NK-92 (cell line): Measurements from ENCODE around the gene CAPN8.

Experiments
- DNase-seq: peaks from one replicate; lab custom pipeline; 2025; ENCODE audit not compliant: unreplicated experiment; lab: John Stamatoyannopoulos, UW

The CAPN8 gene

DNA sequence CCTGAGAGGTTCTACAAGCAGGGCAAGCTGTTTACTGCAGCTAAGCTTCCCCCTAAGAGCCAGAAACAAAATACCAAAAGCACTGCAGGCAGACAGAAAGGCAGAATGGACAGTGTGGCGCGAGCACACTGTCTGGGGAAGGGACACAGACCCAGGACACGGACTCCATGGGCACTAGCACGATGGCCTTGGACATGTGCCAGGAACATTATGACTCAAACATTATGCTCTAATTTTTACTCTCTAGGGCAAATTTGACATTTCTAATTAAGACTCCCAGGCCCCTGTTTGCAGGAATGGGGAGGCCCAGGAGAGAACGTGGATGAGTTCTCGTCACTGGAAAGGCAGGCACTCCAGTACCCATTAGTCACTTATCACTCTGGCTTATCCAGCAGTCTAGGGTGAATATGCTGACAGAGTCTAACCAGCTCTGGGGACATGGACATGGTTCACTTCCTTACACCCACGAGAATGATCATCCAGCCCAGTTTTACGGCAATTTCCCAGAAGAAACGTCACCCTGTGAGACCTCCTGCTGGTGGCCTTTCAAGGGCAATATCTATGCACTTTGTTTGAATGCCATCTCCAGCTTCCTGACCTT lies 45.1 kb downstream of the CAPN8 start:
- DNase-seq = no peak

DNA sequence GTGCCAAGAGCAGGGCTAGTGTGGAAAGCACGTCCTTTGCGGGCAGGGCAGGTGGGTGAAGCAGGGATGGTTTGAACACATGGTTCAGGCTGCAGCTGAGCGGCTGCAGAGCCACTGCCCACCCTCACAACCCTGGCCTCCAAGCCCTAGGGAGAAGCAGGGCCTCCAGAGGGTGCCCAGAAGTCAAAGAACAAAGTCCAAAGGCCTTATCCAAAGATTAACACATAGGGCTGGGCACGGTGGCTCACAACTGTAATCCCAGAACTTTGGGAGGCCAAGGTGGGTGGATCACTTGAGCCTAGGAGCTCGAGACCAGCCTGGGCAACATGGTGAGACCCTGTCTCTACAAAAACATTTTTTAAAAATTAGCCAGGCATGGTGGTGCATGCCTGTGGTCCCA lies 46.8 kb downstream of the CAPN8 start:
- no peak for DNase-seq

DNA sequence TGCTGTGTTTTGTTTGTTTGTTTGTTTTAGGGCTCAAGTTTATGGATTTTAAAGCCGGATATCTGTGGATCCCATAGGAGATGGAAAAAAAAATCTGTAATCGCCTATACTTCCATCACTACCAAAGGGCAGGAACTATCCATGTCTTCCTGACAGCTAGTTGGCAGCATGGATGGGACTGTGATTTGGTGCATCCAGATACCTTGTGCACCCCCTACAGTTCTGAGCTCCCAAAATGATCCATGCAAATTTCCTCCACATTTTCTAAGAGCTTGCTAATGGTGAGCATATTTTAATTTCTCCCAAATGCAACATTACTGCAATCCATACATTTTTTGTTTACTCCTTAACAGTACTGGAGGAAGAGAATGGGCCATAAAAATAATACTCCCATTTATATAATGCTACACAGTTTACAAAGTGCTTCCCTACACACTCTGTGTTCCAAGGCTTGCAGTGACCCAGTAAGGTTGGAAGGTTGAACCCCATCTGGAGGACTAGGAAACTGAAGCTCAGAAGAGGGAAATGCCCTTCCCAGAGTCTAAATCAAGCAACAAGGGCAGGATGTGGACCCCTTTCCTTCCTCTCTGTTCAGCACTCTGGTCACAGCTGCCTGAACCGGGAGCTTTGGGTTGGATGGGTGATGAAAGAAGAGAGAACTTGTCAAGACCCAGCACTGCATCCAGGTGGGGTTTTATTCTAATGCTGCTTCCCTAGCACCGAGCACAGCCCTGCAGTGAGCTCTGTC lies 48.0 kb downstream of the CAPN8 start:
- DNase-seq = no peak

DNA sequence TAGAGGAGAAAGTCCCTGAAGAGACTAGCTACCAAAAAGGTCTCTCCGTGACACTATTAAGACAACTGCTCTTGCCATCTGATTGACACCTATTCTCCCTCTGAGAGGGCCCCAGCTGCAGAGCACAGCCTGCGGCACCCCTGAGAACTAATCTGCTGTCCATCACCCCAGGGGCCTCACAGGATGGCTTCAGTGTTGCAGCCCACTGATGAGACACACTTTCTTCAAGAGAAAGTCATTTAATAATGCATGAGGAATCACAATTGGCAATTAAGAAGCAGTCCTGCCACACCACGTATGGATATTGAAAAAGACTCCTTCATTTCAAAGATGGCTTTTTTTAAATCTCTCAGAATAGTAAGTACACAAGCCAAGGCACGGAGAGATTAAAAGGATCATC lies 48.9 kb downstream of the CAPN8 start:
- DNase-seq = no peak

DNA sequence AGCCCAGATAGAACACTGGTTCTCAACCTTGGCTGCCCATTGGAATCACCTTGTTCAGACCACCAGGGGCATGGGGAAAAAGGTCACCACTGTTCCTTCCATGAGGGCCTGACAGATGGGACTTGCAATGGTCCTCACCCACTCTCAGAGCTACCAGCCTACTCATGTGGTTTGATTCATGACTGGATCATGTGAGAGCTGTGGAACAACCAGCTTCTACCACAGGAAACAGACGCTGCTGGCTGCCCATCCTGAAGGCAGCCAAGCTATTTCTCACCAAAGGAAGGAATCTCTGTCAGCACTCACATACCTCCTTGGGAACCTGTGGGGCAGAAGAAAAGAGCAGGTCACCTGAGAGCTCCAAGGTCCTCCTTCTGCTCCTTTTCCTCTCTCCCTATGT lies 53.6 kb downstream of the CAPN8 start:
- no peak for DNase-seq

DNA sequence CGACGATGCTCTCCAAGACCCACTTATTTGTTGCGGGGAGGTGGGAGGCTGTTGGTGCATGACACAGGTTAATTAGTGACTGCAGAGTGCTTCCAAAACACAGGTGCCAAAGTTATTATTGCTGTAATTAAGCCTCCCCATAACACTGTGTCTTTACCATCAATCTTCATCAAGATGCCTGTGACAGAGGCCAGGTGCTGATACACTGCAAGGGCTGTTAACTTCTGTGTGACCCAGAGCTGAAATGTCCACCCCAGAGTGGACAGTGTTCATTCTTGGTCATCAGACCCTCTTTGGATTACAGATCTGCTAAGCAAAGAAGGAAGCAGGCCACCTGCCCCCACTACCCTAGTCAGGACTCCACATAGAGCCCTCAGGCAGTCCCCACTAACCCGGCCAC lies 55.5 kb downstream of the CAPN8 start:
- DNase-seq = no peak

DNA sequence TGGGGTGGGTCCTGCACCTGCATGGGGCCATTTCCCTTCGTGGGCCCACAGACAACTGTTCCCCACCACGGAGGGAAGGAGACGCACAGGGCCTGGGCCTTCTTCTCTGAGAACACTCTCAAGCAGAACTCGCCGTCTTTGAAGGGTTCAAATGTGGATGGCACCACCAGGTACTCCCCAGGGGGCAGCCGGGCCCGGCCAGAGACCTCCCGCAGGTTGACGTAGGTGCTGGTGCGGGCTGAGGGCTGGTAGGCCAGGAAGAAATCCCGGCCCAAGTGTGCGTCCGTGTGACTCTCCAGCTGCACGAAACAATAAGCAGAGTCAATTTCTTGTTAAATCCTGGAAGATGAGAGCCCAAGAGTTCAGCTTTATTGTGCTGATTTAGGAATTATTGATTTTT lies 56.4 kb downstream of the CAPN8 start:
- DNase-seq = no peak

DNA sequence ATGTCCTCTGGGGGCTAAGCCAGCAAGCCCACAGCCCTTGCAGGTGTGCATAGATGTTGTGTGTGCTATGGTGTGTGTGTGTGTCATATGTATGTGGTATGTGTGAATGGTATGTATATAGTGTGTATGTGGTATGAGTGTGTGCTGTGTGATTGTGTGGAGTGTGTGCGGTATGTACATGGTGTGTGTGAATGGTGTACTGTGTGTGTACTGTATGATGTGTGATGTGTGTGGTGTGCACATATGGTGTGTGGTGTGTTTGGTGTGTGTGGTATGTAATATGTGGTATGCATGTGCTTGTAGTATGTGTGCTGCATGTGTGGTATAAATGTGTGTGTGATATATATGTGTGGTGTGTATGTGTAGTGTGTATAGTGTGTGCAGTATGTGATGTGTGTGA lies 107.0 kb downstream of the CAPN8 start:
- DNase-seq = no peak

DNA sequence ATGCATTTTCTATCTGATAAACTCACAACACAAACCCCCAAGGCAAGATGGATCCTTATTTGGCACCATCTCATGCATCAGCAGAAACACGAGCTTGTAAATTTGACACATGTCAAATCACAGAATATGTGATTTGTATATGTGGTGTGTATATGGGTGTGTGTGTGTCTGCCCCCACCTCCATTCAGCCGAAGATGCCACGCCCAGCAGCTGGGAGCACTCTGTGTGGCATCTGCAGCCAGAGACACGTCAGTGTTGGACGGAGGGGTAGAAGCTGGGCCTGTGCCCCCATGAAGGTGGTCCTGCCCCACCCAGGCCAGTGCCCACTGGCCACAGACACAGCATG lies 108.4 kb downstream of the CAPN8 start:
- no peak for DNase-seq

DNA sequence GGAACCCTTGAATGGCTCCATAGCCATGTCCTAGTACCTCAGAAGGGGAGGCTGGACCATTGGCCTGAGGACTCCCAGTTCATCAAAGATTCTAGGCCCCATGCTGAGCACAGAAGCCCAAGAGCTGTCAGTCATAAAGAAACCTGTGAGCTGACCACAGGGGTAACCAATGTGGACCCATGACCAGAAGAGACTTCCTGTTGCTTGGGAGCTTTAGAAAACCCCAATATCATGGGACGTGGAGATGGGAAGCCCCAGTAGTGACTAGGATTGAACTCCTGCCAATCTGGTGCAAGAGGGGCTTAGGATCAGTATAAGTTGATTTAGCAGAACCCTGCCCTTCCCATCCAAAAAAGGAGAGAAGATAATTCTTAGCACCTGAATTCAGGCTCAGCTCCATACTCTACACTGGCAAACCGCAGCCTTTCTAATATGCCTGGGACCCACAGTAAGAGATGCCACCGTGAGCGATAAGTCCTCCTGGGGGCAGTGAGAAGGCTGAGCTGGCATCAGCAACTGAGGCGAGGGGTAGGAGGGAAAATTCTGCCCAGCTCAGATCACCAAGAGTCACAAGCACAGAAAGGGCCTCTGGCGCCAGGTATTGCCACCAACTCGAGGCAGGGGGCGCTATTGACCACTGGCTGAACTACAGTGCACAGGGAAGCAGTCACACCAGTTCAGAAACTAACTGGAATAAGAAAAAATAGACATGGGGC lies 108.9 kb downstream of the CAPN8 start:
- DNase-seq = no peak

DNA sequence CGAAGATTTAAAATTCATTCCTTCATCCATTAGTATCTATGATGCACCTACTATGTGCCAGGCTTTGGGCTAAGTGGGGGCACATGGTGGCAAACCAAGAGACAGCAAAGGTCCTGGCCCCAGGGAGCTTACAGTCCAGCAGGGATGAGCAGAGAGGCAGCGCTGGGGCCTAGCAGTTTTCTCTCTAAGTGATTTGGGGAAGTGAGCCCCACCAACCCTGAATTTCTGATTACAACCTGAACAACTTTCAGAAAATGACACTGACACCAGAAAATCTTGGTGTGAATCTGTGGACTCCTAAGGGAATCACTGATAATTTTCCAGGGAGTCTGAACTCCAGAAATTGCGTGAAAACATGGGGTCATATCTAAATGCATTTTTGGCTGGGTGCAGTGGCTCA lies 111.5 kb downstream of the CAPN8 start:
- no peak for DNase-seq

DNA sequence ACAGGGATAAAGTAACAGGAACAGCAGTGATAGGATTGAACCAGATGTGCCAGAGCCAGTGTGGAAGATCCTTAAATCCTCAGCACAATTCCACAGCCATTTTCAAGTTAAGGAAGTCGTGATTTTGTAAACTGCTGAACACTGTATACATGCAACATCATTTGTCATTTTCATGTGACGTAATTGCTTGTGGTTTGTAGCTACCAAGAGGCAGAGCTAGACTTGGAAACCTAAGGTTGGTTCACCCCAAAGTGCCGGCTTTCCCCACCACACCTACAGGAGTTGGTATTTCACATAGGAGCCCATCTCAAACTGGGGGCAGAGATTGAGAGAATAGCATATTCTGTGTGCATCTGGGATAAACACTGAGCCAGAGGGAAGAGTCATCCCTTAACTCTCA lies 113.9 kb downstream of the CAPN8 start:
- no peak for DNase-seq

DNA sequence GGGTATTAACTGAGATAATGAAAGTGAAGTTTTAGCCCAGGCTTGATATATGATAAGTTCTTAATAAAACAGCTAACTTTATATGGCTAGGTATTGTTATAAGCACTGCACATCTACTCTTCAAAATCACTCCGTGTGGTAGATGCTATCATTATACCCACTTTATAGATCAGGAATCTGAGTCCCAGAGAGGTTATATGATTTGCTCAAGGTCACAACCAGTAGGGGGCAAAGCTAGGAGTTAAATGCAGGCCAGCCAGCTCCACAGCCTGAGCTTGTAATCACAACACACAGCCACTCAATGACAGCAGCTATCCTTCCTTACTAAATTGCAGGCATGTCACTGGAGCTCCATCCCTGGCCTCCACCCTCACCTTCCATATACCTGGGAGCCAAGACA lies 115.8 kb downstream of the CAPN8 start:
- no peak for DNase-seq

DNA sequence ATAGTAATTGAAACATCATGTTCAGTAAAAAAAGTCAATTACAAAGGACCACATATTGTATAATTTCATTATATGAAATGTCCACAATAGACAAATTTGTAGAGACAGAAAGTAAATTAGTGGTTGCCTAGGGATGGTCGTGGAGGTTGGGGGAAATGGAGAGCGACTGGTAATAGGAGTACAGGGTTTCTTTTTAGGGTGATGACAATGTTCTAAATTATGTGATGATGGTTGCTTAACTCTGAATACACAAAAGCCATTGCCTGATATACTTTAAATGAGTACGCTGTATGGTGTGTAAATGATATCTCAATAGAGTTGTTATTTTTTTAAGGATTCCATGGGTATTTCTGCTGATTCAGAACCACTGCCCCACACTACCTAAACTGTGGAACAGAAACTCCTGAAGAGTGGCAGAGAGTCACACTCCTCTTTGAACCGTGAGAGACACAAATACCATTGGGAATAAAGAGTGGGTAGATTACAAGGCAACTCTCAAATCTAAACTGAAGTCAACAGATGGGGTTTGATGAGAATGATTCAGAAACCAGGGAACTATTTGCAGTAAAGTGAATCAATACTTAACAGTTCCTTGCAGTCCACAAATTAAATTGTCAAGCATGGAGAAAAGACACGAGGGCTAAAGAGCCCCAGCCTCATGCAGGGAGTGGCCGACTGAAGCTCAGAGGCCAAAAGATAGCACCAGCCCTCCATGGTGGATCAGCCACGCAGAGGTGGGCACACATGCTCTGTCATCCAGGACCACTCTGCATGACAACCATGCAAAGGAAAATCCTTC lies 118.0 kb downstream of the CAPN8 start:
- DNase-seq = no peak

DNA sequence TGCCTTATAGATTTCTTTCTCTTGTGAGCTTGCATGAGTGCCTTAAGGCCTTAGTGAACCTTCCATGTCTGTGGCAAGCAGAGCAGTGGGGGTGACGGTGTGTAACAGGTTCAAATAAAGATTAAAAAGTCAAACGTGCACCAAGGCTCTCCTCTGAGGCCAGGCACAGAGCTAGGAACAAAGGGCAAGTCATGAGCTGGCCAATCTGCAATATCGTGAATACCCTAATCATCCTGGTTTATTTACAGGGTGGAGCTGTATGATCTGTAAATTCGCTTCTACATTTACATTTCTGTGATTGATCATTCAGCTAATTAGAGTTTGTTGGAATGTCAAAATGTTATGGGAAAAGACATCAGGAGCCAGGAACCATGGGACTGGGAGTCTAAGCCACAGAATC lies 120.2 kb downstream of the CAPN8 start:
- DNase-seq = no peak

DNA sequence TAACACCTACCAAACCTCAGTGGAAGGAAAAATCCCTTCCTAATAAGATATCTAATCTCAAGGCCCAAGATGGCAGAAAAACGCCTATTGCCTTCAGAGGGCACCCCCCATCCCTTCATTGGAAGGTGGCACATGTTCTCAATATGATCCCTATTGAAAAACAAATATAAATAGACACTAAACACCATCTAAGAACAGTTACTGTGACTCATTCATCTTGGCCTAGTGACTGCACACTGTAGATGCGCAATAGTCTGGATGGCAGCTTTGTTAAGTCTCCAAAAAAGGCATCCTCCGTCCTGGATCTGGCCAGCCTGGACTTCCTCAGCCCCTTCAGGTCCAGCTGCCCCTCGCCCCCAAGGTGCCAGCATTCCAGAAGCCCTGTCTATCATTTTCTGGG lies 121.9 kb downstream of the CAPN8 start:
- DNase-seq = no peak

DNA sequence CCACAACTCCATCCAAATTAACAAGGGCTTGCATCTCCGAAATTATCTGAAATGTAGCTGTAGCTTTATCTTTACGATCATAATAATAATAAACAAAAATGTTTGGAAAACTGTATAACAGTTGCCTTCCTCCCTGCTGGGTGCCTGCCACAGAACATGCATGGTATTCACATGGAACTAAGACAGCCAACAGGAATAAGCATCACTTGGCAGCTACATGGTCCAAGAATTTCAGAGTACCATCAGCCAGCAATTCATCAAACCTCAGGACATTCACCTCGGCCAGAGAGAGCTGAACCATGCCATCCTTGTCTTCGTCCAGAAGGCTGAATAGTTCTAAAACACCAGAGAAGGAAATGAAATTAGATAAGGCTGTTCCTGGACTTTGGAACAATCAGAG lies 122.7 kb downstream of the CAPN8 start:
- DNase-seq = no peak

DNA sequence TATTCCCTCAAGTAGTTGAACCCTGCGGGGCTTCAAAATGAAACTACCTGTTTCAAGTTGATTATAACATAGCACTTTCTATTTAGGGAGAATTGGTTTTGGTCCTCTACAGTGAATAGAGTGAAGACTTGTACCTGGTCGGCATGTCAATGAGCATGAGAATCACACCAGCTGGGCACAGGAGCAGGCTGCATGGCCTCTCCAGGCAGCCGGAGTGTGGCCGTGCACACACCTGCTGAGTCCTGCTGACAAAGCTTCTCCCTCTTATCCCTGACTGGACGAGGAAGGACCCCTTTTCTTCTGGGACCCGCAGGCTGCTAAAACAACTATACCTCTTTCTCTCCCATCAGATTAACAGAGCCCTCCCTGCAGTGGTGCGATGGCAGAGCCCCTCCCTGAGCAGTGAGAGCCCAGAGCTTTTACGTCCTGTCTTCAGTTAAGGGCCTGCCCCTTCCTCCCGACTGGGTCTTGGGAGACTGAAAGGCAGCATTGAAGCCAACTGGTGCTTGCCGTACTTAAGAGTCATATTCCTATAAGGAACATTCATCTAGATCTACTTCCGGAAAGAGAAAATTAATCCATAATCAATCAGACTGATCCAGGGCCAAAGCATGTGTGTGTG lies 124.9 kb downstream of the CAPN8 start:
- DNase-seq = no peak

DNA sequence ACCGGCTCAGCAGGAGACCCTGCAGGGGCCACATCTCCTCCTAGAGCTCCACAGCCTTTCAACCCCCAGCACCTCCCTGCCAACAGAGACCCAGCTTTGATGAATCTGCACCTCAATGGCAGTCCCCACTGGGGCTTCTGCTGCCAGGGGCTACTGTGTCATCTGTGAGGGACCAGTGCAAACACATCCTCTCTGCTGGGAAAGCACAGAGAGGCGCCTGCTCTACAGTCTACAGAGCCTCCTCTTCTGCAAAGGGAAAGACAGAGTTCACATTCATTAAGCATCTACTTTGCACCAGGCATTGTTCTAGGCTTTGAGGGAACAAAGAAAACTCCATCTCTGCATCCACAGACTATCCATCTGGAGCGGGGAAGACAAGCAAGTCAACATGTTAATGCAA lies 125.8 kb downstream of the CAPN8 start:
- DNase-seq = no peak

DNA sequence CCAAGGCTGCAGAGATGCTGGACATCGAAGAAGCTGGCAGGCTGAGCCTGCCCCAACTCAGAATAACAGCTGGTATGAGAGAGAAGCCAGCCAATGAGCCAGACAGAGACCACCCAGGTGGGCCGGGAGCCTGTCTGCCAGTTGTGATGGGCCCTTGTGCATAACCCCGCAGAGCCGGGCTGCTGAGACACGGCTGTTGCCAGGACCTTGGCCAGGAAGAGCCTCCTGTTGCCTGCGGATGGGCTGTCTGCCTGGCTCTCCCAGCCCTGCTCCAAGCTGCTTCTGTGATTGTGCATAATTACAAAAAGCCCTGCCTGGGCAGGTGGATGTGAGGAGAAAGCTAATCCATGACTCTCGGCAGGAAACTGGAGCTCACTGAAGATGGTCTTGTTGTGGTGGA lies 126.5 kb downstream of the CAPN8 start:
- no peak for DNase-seq

DNA sequence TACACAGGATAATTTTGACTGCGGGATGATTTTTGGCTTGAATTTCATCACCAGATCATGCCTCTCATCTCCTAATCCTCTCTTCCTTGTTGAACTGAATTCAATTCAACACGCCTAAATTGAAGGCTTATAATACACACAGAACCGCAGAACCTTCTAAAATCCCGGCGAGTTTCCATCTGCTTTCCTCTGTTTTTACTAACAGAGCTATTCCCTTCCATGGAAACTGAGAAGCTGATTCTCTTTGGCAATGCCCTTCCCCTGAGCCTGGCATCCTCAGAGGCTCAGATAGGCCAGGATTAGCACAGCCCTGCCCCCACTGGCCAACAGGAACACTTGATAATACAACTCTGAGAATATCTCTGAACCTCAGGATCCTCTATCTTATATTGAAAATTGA lies 130.2 kb downstream of the CAPN8 start:
- no peak for DNase-seq
